ENCODE data around the gene COL15A1.

The COL15A1 gene

DNA sequence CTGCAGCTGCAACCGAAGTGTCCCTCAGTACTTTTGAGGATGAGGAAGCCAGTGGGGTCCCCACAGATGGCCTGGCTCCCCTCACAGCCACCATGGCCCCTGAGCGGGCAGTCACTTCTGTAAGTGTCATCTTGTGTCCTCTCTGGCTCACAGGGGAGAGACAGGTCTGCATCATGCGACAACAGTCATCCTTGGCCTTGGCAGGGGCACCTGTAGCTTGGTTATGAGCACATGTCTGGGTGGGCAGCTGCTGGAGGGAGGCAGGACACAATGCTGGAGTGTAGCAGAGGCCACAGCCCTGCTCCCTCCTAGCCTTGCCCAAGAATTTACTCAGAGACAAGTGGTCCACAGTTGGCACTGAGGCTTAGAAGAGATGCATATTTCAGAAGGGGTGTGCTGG, 71.7 kb downstream of the COL15A1 start:
- DNase-seq (ENCODE audit: low read depth), result no peak

DNA sequence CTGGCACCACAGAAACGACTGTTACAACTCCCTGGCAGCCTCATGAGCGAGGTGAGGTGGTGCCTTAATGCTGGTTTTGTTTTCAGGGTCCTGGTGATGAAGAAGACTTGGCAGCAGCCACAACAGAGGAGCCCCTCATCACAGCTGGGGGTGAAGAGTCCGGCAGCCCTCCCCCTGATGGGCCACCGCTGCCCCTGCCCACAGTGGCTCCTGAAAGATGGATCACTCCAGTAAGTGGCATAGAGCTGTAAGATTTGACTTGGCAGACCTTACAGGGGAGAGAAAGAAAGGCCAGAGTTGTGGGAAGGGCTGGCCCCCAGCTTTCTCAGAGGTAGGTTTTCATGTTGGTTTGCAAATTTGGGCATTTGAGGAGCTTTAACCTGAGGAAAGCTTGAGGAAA, 72.2 kb downstream of the COL15A1 start:
- DNase-seq (ENCODE audit: low read depth), result no peak

DNA sequence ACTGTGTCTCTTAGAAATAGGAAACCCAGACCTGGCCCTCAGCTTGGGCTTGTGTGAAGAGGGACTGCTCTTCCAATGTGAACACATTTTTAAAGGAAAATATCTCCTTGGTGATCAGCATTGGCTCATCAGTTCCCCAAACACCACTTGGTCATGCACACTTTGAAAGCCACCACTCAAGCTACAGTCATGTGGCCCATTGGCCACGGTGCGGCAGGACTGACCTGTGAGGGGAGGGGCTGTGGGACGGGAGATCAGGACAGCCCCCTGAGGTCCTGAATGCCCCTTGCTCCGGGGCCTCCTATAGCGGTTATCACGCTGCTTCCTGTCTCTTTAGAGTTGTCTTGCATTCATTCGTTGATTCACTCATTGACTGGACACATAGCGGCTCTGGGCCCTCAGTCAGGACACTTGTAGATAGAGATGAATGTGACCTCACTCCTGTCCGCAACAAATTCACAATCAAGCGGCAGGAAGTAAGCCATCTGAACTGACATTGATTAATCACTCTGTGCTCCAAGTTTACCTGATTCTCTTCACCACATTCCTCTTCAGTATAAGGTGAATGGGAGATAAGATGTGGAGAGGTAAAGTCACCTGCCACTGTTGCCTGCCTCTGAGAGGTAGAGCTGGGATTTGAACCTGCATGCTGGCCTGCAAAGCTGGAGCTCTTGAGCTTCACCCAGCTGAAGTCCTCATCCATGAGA, 73.1 kb downstream of the COL15A1 start:
- DNase-seq (ENCODE audit: low read depth), result no peak

DNA sequence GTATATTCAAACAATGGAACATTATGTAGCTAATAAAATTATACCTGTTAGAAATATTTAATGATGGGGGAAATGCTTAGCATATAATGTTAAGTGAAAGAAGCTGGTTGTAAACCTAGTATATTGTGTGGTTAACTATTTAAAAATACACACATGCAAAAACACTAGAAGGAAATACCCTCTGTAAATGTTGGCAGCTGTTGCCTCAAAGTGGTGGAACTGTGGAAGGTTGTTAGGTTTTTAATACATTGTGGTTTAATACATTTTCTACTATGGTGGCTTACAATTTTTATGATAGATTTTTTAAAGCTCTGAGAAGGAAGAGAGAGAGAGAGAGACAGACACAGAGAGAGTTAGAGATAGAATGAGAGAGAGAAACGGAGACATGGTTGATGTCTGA, 74.9 kb downstream of the COL15A1 start:
- DNase-seq (ENCODE audit: low read depth), result no peak

DNA sequence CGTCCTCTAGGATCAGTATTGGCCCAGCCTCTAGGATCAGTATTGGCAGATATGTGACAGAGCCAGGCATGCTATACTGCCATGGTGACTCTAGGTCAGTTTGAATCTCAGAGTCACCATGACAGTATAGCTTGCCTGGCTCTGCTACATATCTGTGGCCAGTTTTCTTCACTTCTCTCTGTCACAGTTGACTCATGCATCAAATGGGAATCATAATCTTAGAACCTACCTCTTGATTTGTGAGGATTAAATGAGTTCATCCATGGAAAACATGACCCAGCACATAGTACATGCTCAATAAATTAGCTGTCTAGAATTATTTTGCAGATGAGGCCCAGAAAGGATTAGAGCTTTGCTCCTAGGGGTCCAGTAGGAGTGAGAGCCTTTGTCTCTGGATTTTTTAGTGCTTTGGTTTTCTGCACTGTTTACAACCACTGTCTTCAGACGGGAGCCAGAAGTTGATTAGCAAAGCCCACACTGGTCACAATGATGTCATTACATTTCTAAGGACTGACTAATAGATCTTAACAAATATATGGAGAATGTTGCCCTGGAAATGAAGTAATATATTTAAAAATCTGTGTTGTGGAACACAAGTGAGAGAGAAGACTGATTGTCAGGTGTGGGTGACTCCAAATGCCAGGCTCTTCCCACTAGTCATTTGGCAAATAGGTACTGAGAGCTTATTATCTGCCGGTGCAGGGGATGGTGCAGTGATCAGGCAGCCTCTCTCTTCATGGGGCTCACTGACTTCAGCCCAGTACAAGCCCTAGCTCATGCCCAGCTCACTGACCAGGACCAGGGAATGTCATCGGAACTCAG, 76.0 kb downstream of the COL15A1 start:
- DNase-seq (ENCODE audit: low read depth), result no peak

DNA sequence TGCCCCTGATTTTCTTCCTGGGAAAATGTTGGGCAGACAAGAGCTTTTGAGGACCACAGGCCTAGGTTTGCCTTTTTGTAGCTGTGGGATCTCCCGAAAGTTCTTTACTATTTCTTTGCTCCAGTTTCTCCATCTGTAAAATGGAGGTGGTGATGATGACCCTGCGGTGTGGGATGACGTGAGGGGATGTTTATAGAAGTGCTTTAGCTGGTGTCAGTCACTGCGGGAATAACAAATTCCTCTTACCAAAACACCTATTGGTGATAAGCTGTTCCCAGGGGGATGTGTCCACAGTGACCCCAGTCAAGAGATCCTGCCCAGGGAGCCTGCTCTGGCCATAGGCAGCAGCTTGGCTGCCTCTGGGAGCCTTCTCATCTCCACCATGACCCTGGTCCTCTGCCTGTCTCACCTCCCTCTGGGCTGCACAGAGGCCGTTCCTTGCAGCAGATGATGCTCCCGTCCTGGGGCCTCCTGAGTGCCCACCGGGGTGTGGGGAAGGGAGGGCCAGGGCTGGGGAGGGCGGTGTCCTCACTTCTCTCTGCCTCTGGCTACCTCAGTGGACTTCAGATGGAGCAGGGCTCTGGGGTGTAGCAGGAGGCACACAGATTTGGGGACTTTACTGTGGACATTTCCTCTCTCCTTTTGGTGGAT, 77.2 kb downstream of the COL15A1 start:
- DNase-seq (ENCODE audit: low read depth), result no peak

DNA sequence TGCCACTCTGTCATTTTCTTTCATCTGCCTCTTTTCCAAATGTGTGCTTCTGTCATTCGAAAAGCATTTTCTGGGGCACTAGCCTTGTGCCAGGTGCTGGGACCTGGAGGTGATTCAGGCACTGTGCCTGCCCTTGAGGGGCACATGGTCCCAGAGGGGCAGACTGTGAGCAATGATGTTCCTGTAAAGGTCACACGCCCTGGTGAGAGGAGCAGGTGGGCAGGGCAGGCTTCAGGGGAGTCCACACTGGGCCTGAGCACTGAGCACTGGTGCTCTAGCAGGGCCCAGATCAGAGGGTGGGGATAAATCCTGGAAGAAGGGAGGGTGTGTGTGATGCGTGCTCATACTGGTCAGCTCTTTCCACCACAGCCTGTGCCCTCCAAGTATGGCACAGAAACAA, 77.8 kb downstream of the COL15A1 start:
- no peak for DNase-seq (ENCODE audit: low read depth)

DNA sequence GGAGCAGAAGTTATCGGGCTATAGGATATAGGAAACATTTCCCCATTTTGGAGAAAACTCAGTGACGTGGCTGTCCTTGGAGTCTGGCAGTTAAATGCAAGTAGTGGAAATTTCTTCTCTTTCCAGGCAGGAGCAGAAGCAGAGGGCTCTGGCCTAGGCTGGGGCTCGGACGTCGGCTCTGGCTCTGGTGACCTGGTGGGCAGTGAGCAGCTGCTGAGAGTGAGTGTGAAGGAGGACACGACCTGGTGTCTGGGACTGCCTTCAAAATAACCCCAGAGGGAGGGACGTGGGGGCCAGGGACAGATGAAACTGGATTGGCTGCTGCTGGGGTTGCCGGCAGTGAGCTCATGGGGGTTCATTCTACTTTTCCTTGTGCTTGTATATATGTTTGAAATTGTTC, 79.5 kb downstream of the COL15A1 start:
- no peak for DNase-seq (ENCODE audit: low read depth)

DNA sequence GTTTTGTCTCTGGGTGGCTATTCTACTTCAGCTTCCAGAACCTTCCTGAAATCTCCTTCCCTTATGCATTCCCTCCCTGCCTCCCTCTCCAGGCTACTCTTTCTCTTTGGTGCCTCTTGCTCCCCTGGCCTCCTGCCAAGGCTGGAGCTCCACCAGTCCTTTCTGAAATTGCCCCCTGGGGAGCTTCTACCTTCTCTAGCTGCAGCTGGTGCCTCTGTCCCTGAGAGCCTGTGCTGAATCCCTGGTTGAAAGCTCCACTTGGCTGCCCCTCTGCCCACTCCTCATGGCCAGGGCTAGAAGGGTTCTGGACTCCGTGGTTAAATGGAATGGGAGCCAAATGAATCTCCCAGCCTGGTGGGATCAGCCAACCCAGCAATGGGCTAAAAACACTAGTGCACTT, 80.1 kb downstream of the COL15A1 start:
- no peak for DNase-seq (ENCODE audit: low read depth)

DNA sequence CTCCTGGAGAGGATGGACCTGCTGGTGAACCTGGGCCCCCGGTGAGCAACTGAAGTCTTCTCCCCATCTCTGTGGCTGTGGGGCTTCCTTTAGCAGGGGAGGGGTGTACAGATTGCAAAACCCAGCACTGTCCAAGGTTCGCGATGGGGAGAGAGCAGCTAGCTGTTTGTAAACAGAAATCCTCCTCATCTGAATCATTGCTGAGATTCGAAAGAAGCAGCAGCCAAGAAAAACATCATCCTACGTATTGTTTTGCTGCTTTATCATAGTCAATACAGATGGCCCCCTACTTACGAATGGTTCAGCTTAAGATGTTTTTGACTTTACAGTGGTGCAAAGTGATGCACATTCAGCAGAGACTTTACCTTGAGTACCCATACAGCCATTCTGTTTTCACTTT, 81.3 kb downstream of the COL15A1 start:
- no peak for DNase-seq (ENCODE audit: low read depth)

DNA sequence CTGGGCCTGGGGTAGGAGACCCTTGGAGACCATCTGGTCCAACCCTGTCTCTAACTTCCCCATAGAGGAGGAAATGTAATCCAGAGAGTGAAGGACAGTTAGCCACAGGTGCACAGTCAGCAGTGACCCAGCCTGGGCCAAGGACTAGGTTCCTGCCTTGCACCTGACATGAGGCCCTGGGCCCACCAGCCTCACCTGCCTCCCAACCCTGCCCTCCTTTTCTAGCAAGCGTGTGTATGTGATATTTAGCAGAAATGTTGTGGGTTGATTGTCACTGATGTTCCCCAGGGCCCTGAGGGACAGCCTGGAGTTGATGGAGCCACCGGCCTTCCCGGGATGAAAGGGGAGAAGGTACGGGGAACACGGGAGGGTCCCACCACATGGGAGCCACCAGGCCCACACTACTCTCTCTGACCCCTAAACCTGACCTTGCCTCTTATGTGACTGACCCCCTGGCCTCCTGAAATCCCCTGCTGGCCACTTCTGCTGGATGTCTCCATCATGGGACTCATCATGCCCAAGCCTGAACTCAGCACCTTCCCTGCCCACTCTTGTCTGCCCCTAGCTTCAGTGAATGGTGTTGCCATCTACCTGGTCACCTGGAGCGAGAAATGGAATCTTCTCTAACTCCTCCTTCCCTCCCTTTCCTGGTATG, 82.0 kb downstream of the COL15A1 start:
- no peak for DNase-seq (ENCODE audit: low read depth)

DNA sequence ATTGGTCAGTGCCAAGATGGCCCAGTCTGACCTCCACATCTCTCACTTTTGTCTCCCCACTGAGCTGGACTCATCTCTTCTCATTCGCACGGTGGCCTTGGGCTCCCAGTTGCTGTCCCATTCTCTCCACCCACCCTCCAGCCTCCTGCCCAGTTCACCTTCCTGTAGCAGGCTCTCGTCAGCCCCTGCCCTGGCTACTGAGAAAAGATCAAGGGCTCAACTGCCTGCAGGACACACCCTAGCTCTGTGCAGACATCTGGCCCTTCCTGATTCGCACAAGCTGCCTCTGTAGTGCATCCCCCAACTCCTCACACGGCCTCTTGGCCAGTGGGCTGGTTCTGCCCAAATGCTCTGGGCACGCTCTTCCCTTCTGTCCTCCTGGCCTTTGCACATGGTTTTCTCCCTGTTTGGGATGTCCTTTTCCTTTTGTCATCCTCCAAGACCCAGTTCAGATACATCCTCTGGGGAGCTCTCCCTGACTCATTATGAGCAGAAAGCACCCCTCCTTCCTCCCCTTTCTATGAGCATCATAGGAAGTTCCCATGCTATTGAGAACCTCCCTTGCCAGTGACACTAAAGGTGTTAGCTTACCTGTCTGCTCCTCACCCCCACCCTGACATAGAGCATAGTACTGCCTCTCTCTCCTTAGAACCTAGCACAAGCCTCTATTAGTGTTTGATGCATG, 82.7 kb downstream of the COL15A1 start:
- DNase-seq (ENCODE audit: low read depth), result no peak

DNA sequence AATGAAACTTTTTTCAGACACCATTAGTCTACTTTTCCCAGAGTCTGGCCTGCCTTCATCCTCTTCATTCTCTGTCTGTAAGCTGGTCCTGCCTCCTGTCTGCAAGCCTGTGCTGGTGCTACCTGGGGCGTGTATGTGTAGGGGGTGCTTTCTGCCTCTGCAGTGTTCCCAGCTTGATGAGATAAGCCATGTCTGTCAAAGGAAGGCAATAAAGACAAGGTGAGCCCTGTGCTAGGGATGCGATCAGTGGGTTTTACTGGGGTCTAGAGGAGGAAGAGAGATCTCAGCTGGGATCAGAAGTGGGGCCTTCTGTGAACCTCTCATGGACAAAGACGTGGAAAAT, 83.2 kb downstream of the COL15A1 start:
- no peak for DNase-seq (ENCODE audit: low read depth)

DNA sequence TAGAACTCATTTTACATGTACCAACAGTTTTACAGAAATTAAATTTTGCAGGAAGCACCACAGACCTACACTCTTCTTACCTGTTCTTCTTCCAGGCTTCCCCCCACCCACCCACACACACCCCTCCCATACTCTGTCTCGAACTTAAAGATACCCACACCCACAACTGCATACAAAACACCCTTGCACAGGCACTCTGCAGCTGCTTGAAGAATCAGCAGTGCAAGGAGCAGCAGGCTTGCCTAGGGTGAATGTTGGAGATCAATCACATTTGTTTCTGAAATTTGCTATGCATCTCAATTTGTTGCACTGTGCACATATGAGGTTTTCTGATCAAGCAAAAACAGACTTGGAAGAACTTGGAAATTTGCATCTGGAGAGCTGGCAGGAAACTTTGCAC, 83.7 kb downstream of the COL15A1 start:
- no peak for DNase-seq (ENCODE audit: low read depth)

DNA sequence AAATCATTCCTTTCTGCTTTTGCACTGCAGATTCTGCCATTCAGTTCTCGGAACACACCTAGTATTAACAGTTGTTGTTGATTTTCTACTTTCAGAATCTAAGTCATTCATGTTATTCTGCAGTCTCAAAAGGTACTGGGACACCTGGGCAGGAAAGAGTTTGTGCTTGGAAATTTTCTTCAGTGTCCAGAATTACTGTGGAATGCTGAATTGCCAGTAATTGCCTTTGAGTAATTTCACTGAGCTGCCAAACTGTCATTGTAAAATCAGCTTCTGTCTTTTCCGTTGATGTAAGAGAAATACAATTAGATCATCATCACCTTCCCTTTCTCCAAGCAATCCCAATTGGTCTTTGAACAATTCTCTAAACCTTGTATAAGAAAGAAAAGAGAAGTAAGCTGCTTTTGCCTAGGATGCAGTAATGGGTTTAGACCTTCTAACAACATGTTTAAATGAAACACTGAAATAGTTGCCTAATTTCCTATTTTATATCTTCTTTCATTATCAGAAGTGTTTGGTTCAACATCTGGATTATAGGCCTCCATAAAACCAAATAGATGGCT, 85.5 kb downstream of the COL15A1 start:
- DNase-seq (ENCODE audit: low read depth), result no peak

DNA sequence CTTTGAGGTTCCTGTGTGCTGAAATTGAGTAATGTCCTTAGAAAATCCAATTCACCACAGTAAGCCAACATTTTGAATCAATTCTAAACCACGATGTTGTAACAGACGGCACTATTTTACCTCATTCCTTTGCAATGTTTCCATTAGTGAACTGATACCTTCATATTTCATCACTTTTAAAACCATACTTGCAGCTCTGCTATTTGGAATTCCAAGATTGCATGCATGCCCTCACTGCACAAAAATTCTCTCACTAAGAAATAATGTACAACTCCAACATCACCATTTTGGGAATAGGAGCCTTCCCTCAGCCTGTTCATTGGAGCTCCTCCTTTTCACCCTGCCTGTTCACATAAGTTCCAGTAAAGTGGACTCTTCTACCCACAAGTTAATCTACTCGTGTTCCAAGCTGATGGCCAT, 86.4 kb downstream of the COL15A1 start:
- DNase-seq (ENCODE audit: low read depth), result no peak

DNA sequence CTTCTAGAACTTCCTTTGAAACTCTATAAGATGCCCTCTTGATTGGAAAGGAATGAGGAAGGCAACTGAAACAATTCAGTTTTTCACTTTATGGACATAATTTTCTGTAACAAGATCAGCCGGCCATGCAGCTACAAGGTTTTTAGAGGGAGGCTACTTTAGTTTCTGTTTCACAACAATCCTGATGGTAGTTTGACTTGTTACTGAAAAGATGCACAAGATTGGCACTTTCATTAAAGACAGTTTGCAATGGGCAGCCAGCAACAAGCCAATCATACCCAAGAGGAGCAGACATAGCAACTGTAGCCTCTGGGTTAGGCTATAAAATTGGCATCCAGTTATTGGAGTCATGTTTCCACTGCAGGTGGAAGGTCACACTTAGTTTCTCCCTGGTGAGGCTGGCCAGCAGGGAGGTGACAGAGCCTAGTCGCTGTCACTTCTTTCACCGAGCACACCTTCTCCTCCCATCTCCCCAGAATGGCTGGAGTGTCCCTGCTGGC, 87.0 kb downstream of the COL15A1 start:
- no peak for DNase-seq (ENCODE audit: low read depth)

DNA sequence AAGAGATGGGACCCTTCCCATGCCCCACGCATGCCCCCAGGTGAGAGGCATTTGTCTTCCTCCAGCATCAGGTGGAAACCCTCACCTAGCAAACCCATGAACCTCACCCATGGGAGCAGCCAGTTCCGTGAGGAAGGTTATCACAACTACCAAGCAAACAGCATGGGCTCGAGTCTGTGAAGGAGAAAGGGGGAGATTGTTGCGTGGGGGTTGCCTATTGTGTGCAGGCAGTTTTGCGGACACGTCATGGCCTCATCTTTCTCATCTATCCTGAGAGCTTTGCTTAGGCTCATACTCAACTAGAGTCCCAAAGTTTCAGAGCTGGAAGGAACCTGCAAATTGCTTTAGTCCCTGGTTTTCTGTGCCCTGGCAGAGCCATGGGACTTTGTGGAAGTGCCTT, 87.6 kb downstream of the COL15A1 start:
- DNase-seq (ENCODE audit: low read depth), result no peak

DNA sequence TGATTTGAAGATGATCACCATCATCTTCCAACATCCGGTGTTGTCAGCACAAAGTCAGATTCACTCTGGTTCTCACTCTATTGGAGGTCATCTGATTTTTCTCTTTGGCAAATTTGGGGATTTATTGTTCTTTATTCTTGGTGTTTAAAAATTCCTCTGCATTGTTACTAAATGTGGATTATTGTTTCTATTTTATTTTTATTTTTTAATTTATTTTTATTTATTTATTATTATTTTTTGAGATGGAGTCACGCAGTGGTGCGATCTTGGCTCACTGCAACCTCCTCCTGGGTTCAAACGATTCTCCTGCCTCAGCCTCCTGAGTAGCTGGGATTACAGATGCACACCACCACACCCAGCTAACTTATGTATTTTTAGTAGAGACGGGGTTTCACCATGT, 88.3 kb downstream of the COL15A1 start:
- DNase-seq (ENCODE audit: low read depth), result no peak

DNA sequence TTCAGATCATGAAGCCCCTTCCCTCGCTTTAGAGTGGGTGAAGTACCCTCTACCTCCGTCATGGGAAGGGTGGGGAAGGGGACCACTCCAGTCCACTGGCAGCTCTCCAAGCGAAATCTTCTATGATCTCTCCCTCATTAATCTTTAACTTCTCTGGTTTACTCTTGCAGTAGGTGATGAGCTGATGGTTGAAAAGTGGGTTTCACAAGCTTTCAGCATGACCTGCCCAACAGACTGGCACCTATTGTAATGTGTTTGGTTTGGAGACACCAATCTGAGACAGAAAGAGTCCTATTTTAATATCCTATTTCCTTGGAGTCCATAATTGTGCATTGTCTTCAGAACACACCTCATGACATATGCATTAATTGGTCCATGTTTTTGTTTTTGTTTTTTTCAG, 90.4 kb downstream of the COL15A1 start:
- no peak for DNase-seq (ENCODE audit: low read depth)

DNA sequence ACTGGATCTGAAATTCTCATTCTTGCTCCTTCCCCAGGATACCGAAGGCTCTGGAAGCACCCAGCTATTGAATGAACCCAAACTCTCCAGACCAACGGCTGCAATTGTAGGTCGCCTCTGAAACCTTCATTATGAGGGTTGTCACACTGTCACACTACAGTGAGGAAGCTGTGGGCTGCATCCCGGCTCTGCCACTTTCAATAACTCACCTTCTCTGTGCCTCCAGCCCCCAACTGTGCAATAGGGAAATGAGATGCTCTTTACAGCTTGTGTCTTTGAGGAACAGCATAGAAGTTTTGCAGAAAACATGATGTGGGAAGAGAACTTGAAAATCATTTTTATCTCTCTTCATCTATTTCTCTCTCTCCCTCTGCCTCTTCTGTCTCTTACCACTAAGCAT, 91.6 kb downstream of the COL15A1 start:
- no peak for DNase-seq (ENCODE audit: low read depth)

Measured in stimulated activated CD8-positive, alpha-beta memory T cell treated with anti-CD3 and anti-CD28 coated beads, Interleukin-12 subunit alpha, Interleukin-12 subunit beta, amount 100 ng/mL, for 4 hours (primary cell).